OCI-LY3 (cell line): ENCODE measurements around the gene ANKS1B.

Experiments used
- H2AFZ ChIP-seq: fragments of 200-600, 300-600 bp; shearing (Covaris generic); 2 replicates; pipeline ENCODE4 v1.6.0; 2014; ENCODE audit warnings: antibody characterized with exemption, low read depth, low read length
- H3K27ac ChIP-seq: fragments of 200-600, 300-600 bp; sonication (generic); 2 replicates; pipeline ENCODE4 v1.5.1; 2014; ENCODE audit warnings: mild to moderate bottlenecking, low read length, moderate library complexity, mixed read lengths
- H3K27me3 ChIP-seq: fragments of 200-600, 300-600 bp; sonication (generic); 2 replicates; pipeline ENCODE4 v1.6.1; 2014; ENCODE audit warnings: low read depth, low read length, mixed read lengths
- H3K36me3 ChIP-seq: fragments of 200-600, 300-600 bp; sonication (generic); replicated peaks from 2 replicates; pipeline ENCODE3; 2014; ENCODE audit warnings: low read depth, low read length, mixed read lengths
- H3K4me1 ChIP-seq: fragments of 300-600, 200-600 bp; sonication (generic); 2 replicates; pipeline ENCODE4 v1.6.1; 2014; ENCODE audit warnings: low read length, mixed read lengths
- H3K4me2 ChIP-seq: fragments of 200-600, 300-600 bp; sonication (generic); 2 replicates; pipeline ENCODE4 v1.6.1; 2014; ENCODE audit warnings: low read length, mixed read lengths
- H3K4me3 ChIP-seq: fragments of 300-600, 200-600 bp; sonication (generic); 2 replicates; pipeline ENCODE4 v1.5.1; 2014; ENCODE audit warnings: antibody characterized with exemption, mild to moderate bottlenecking, low read length, moderate library complexity
- H3K79me2 ChIP-seq: fragments of 300-600, 200-600 bp; shearing (Covaris generic); 2 replicates; pipeline ENCODE4 v1.6.1; 2014; ENCODE audit warnings: mild to moderate bottlenecking, low read length, mixed read lengths
- H3K9ac ChIP-seq: fragments of 300-600, 200-600 bp; shearing (Covaris generic); 2 replicates; pipeline ENCODE4 v1.6.0; 2014; ENCODE audit warnings: mild to moderate bottlenecking, low read length, moderate library complexity
- H3K9me3 ChIP-seq: fragments of 200-600, 300-600 bp; shearing (Covaris generic); 2 replicates; pipeline ENCODE4 v1.6.1; 2014; ENCODE audit warnings: low read length, mixed read lengths; ENCODE audit not compliant: insufficient read depth
- H4K20me1 ChIP-seq: fragments of 200-600, 300-600 bp; sonication (generic); 2 replicates; pipeline ENCODE4 v1.6.1; 2016; ENCODE audit warnings: low read length, mixed read lengths; ENCODE audit not compliant: insufficient read depth
- CTCF ChIP-seq: fragments of 200-600, 300-600 bp; sonication (generic); IDR thresholded peaks from 2 replicates; pipeline ENCODE4 v1.5.1; 2014; ENCODE audit warnings: antibody characterized with exemption, low read length, low read depth
- EZH2phosphoT487 ChIP-seq: fragments of 200-600 bp; shearing (Covaris generic); IDR thresholded peaks from 2 replicates; pipeline ENCODE4 v1.6.1; 2018; ENCODE audit warnings: antibody characterized with exemption, mixed run types, low read depth

Gene ANKS1B

DNA sequence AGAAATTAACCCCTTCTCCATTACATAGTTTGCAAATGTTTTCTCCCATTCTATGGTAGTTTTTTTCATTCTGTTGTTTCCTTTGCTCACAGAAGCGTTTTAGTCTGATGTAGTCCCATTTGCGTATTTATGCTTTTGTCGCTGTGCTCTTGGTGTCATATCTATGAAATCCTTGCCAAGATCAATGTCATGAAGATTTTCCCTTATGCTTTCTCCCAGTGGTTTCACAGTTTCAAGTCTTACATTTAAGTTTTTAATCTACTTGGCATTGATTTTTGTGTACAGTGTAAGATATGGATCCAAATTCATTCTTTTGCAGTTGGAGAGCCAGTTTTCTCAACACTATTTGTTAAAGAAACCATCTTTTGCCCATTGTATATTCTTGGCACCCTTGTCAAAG, 982.0 kb downstream of the ANKS1B start:
- no peaks in the 10 kb centered on the region for H3K79me2 ChIP-seq
- H2AFZ ChIP-seq = no peak overlapping the region
- H3K27me3 ChIP-seq = peaks cover 12% of the 10 kb centered on the region; the same call in 1 of the 2 replicates
- TF ChIP-seq CTCF (no peak), EZH2phosphoT487 (no peak)
- no peaks in the 10 kb centered on the region for H3K4me1 ChIP-seq
- H3K9me3 ChIP-seq = no peaks in the 10 kb centered on the region
- H3K9ac ChIP-seq = no peak overlapping the region
- H3K4me2 ChIP-seq = no peak overlapping the region
- no peak overlapping the region for H3K4me3 ChIP-seq
- H4K20me1 ChIP-seq = no peaks in the 10 kb centered on the region
- no peaks in the 10 kb centered on the region for H3K36me3 ChIP-seq
- H3K27ac ChIP-seq = no peak overlapping the region

DNA sequence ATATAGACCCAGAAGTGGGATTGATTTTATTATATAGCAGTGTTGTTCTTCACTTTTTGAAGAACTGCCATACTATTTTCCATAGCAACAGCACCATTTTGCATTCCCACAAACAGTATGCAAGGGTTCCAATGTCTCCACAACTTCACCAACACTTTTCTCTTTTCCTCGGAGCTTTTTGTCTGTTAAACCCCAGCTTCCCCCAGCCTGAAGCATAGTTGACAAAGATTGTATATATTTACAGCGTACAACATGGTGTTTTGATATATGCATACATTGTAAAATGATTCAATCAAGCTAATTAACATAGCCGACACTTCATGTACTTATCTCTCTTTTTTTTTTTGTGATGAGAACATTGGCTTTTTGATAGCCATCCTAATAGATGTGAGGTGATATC, 982.6 kb downstream of the ANKS1B start:
- H3K79me2 ChIP-seq = no peaks in the 10 kb centered on the region
- H3K4me3 ChIP-seq = no peak overlapping the region
- TF ChIP-seq CTCF = no peak
- TF ChIP-seq EZH2phosphoT487 = no peak
- H4K20me1 ChIP-seq = no peaks in the 10 kb centered on the region
- H3K27me3 ChIP-seq = peaks cover 12% of the 10 kb centered on the region; the same call in 1 of the 2 replicates
- no peak overlapping the region for H3K27ac ChIP-seq
- H3K36me3 ChIP-seq = no peaks in the 10 kb centered on the region
- H3K4me1 ChIP-seq = no peaks in the 10 kb centered on the region
- no peak overlapping the region for H3K4me2 ChIP-seq
- H2AFZ ChIP-seq = no peak overlapping the region
- H3K9ac ChIP-seq = no peak overlapping the region
- H3K9me3 ChIP-seq = no peaks in the 10 kb centered on the region

DNA sequence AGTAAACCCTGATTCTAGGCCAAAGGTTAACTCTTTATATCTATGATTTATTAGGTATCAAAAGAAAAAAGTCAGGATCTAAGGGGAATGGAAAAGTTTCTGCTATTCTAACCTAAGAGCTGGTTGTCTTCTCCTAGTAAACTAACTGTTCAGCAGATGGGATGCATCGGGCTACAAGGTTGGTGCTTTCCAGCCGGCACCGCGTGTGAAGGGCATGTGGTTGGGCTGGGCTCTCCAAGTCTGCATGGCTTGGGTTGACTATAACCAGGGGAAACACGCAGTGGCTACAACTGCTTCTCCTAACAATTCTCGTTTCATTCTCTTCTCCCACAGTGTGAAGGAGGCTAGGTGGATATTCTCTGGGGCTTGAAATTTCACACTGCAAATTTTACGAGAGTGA, 985.2 kb downstream of the ANKS1B start:
- no peak overlapping the region for H3K9ac ChIP-seq
- H3K27ac ChIP-seq = no peak overlapping the region
- H2AFZ ChIP-seq = no peak overlapping the region
- H3K4me1 ChIP-seq = no peaks in the 10 kb centered on the region
- H3K4me2 ChIP-seq = no peak overlapping the region
- TF ChIP-seq CTCF (no peak), EZH2phosphoT487 (no peak)
- H3K9me3 ChIP-seq = no peaks in the 10 kb centered on the region
- no peak overlapping the region for H3K4me3 ChIP-seq
- H3K36me3 ChIP-seq = no peaks in the 10 kb centered on the region
- H4K20me1 ChIP-seq = no peaks in the 10 kb centered on the region
- peaks cover 6% of the 10 kb centered on the region; the same call in 1 of the 2 replicates for H3K27me3 ChIP-seq
- no peaks in the 10 kb centered on the region for H3K79me2 ChIP-seq

DNA sequence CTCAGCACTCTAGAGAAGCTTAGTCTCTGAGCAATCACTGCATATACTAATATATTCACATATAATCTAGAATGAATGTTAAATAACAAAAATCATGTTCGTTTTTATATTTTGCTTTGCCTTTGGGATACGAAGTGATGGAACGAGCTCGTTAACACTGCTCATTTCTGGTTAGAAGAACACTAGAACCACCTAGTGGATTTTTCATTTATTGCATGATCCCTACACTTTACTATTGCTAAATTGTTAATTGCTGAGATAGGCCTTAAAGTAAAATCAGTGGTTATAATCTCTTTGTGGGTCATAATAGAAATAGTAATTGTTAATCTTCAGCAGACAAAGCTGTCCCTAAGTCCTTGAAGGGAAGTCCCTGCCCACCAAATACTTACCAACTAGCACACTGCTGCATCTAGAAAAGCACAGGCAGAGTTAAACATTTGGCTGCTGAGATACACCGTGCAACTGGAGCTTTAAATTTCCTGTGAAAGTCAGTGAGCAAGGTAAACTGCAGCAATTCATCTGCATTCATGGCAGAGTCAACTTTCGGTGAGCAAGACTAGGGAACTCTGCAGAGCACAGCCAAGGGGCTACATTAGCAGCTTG, 985.9 kb downstream of the ANKS1B start:
- TF ChIP-seq CTCF = peak; percentile 85
- no peak for TF ChIP-seq EZH2phosphoT487
- no peak overlapping the region for H2AFZ ChIP-seq
- H3K4me3 ChIP-seq = no peak overlapping the region
- H3K9me3 ChIP-seq = no peaks in the 10 kb centered on the region
- H3K27ac ChIP-seq = no peak overlapping the region
- peaks cover 6% of the 10 kb centered on the region; the same call in 1 of the 2 replicates for H3K27me3 ChIP-seq
- H4K20me1 ChIP-seq = no peaks in the 10 kb centered on the region
- H3K9ac ChIP-seq = no peak overlapping the region
- no peaks in the 10 kb centered on the region for H3K79me2 ChIP-seq
- no peaks in the 10 kb centered on the region for H3K36me3 ChIP-seq
- peak overlapping the region; percentile 32 for H3K4me2 ChIP-seq
- no peaks in the 10 kb centered on the region for H3K4me1 ChIP-seq
